HG02884 (cell line): ENCODE results near the gene NT5DC2.

Experiments used
- ATAC-seq: cut with Tn5 transposase; IDR thresholded peaks from one replicate; pipeline ENCODE4 v1.9.1; 2021; ENCODE audit warnings: mild to moderate bottlenecking, moderate library complexity; ENCODE audit not compliant: unreplicated experiment

The NT5DC2 gene

GRCh38 chr3:52525680-52526561, 7.7 kb downstream of the NT5DC2 start:
- no peak for ATAC-seq

- ATAC-seq = no peak
These were observed 8.6 kb downstream of the NT5DC2 start for GRCh38 chr3:52524752-52525679.

DNA sequence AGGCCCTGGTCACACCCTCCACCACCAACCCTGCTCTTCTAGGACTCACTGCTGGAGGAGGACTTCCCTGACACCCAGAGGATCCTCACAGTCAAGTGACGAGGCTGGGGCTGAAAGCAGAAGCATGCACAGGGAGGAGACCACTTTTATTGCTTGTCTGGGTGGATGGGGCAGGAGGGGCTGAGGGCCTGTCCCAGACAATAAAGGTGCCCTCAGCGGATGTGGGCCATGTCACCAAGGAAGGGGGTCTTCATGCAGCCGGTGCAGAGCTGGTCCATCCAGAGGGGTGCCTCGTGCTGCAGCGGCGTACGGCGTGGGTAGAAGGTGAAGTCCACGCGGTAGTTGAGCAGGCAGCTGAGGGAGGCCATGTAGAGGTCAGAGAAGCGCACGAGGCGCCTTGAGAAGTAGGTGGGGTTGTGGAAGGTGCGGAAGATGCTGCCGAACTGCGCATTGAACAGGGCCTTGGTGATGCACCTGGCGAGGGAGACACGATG, 9.4 kb downstream of the NT5DC2 start:
- no peak for ATAC-seq

DNA sequence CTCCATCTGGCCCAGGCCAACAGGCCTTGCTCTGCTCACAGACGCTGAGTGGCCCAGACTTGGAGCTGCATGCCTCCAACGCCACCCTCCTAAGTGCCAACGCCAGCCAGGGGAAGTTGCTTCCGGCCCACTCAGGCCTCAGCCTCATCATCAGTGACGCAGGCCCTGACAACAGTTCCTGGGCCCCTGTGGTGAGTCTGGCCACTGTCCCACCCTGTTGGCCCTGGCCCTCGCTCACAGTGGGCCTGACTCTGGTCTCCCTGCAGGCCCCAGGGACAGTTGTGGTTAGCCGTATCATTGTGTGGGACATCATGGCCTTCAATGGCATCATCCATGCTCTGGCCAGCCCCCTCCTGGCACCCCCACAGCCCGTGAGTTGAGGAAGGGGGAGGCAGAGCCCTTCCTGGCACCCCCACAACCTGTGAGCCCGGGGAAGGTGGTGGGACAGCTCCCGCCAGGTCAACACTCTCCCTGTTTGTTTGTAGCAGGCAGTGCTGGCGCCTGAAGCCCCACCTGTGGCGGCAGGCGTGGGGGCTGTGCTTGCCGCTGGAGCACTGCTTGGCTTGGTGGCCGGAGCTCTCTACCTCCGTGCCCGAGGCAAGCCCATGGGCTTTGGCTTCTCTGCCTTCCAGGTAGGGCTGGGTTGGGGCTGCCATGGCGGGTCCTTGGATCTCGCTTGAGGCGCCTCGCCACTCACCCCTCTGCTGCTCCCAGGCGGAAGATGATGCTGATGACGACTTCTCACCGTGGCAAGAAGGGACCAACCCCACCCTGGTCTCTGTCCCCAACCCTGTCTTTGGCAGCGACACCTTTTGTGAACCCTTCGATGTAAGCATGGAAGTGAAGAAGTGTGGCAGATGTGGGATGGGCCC, 10.0 kb downstream of the NT5DC2 start:
- ATAC-seq = no peak

GRCh38 chr3:52522651-52523251, 10.9 kb downstream of the NT5DC2 start:
- ATAC-seq = no peak

DNA sequence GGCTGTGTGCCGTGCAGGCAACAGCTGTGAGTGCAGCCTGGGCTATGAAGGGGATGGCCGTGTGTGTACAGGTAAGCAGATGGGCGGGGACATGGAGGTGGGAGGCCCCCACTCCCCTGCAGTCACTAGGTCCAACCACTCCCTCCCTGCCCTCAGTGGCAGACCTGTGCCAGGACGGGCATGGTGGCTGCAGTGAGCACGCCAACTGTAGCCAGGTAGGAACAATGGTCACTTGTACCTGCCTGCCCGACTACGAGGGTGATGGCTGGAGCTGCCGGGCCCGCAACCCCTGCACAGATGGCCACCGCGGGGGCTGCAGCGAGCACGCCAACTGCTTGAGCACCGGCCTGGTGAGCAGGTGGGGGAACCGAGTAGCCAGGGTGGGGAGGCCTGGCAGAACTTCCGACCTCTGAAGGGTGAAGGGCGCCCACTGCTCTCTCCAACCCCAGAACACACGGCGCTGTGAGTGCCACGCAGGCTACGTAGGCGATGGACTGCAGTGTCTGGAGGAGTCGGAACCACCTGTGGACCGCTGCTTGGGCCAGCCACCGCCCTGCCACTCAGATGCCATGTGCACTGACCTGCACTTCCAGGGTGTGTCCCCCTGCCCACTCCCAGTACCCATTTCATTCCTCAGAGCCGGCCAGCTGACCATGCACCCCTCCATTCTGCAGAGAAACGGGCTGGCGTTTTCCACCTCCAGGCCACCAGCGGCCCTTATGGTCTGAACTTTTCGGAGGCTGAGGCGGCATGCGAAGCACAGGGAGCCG, 11.6 kb downstream of the NT5DC2 start:
- ATAC-seq = no peak

DNA sequence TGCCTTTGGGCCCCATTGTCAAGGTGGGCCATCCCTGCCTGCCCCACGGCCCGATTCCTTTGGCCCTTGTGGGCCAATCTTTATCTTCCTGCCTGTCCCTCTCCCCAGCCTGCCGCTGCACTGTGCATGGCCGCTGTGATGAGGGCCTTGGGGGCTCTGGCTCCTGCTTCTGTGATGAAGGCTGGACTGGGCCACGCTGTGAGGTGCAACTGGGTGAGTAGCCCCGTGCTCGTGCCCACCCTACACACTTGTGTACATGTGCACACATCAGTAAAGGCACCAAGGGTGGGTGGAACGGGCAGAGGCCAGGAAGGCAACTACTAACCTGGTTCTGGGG, 12.2 kb downstream of the NT5DC2 start:
- no peak for ATAC-seq

- ATAC-seq = no peak
These were observed 12.8 kb downstream of the NT5DC2 start for GRCh38 chr3:52520716-52521487.

- ATAC-seq = no peak
These were observed 13.5 kb downstream of the NT5DC2 start for GRCh38 chr3:52520141-52520667.

DNA sequence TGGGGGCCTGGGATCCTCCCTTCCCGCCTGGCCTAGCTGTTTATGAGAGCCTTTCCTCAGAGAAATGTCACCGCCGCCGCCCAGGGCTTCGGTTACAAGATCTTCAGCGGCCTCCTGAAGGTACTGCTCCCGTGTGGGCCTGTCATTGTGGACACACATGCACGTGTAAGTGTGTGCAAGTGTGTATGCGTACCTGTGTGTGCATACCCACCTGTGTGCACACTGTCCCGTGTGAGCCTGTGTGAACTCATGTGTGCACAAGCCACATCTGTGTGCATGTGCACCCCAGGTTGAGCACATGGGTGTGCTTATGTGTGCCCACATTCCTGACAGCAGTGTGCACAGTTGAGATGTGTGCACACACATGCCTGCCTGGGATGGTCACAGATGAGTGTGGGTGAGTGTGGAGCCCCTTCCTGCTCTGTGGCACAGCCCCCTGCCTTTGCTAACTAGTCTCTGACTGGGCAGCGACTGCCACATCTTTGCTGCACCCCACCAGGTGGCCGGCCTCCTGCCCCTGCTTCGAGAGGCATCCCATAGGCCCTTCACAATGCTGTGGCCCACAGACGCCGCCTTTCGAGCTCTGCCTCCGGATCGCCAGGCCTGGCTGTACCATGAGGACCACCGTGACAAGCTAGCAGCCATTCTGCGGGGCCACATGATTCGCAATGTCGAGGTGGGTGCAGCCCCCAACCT, 14.1 kb downstream of the NT5DC2 start:
- ATAC-seq = no peak

- no peak for ATAC-seq
These were observed 14.8 kb downstream of the NT5DC2 start for GRCh38 chr3:52518723-52519444.

GRCh38 chr3:52517796-52518722, 15.6 kb downstream of the NT5DC2 start:
- ATAC-seq = no peak

- no peak for ATAC-seq
These were observed 17.0 kb downstream of the NT5DC2 start for GRCh38 chr3:52516509-52517195.

DNA sequence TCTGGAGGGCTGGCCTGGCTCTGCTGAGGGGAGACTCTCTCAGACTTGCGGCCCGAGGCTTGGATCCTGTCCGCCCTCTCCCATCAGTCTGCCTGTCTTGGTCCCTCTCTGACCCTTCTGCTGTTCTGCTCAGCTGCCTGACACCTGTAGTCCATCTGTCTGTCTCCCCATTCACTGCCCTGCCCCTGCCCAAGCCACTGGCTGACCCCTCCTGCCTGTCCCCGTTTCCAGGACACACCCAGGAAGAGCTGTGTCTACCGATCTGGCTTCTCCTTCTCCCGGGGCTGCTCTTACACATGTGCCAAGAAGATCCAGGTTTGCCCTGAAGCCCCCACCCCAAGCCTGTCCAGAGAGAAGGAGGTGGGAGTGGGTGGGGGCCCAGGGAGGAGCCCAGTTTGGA, 18.5 kb downstream of the NT5DC2 start:
- no peak for ATAC-seq

DNA sequence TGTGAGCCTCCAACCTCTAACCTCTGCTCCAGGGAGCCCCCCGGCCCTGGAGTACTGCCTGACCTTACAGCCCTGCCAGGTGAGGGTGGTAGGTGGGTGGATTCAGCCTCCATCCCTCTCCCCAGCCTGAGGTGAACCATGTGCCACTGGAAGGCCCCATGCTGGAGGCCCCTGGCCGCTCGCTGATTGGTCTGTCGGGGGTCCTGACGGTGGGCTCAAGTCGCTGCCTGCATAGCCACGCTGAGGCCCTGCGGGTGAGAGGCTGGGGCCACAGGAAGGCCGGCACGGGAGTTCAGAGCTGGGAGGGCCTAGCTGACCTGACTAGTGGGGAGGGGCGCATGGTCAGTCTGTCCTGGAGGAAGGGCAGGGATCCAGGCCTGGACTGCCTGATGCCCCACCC, 19.1 kb downstream of the NT5DC2 start:
- ATAC-seq = no peak

DNA sequence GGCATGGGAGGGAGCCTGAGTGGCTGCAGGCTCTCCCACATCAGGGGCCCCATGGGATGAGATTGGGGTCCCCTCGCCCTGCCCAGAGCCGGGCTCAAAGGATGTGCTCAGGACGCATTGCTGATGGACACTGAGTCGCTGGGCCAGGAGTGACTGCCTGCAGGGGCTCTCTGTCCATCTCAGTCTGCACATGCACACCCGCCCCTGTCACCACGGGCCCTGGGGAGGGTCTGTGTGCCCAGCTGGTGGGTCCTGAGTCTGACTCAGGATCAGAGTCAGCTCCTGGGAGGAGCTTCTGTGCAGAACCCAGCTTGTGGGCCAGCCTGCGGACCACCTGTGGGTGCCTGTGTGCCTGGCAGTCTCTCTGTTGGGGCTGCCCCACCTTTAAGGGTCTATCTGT, 20.4 kb downstream of the NT5DC2 start:
- no peak for ATAC-seq
